ENCODE results near the gene ATAT1.

DNA sequence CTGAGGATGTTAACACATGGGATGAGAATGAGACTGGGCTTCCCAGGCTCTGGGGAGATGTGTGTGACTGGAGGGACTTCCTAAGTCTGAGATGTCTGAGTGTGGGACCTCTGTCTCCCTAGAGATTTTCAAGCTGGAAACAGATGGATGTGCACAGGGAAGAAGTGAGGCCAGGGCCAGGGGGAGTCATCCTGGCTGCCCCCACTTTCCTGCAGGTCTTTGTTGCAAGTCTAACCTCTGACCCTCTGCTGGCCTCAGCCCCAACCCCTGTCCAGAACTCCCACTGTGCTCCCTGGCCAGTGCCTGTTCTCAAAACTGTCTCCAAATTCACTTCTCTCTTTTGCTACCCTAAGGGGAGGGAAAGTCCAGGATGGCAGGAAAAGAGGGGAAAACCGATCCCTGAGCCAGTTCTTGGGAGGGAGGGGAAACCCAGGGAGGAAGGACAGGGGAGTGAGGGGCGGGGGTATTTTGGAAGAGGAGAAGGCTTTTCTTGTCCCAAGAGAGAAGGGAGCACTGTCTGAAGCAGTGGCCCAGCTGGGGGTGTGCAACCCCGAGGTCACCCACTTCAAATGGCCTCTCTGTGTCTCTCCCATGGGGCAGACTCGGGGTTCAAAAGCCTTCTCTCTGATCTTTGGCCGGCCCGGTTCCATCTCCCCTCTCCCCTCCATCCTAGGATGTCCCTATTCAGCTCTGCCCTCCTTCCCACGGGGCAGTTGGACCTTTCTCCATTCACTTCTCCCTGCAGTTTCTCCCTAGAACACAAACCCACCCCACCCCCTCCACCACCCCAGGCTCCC, 56.7 kb downstream of the ATAT1 start:
- TF ChIP-seq, protein P1, sequence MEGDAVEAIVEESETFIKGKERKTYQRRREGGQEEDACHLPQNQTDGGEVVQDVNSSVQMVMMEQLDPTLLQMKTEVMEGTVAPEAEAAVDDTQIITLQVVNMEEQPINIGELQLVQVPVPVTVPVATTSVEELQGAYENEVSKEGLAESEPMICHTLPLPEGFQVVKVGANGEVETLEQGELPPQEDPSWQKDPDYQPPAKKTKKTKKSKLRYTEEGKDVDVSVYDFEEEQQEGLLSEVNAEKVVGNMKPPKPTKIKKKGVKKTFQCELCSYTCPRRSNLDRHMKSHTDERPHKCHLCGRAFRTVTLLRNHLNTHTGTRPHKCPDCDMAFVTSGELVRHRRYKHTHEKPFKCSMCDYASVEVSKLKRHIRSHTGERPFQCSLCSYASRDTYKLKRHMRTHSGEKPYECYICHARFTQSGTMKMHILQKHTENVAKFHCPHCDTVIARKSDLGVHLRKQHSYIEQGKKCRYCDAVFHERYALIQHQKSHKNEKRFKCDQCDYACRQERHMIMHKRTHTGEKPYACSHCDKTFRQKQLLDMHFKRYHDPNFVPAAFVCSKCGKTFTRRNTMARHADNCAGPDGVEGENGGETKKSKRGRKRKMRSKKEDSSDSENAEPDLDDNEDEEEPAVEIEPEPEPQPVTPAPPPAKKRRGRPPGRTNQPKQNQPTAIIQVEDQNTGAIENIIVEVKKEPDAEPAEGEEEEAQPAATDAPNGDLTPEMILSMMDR (IDR thresholded peaks at IDR 0.05): no peak
- no peak for TF ChIP-seq POLR2A (IDR thresholded peaks at IDR 0.05)
